Gastrocnemius medialis (tissue), 4 donors: ENCODE results near the gene SP140. TPM values are rescaled to one million over a fixed set of nuclear protein-coding genes. Genes with fewer than 3 reads are reported as not detected.

Experiments used
- ATAC-seq, 2 donors: fragments of 150-250 bp; one replicate each; pipeline ENCODE4 v1.9.1; 2016
- DNase-seq, 2 donors: peaks; one replicate each; pipeline ENCODE4 v3.0.0-alpha.2; 2019
- H3K27ac ChIP-seq, 4 donors: fragments of 200-600 bp; sonication (generic); 1 replicate in 1 of 4; 2 replicates in 3 of 4; pipeline ENCODE4 v1.5.1; 2016 to 2018; ENCODE audit warnings: mild to moderate bottlenecking in 2 of 4, moderate library complexity in 1 of 4
- H3K27me3 ChIP-seq, 3 donors: fragments of 200-600 bp; sonication (generic) in 2 of 3; 1 replicate in 1 of 3; 2 replicates in 2 of 3; pipeline versions ENCODE4 v1.5.1 to v1.6.0; 2016 to 2019; ENCODE audit warnings: mild to moderate bottlenecking in 1 of 3, moderate library complexity in 1 of 3
- H3K36me3 ChIP-seq, 2 donors: fragments of 200-600 bp; sonication (generic) in 1 of 2; one replicate each; pipeline ENCODE4 v1.5.1; 2017 to 2018
- H3K4me1 ChIP-seq, 2 donors: fragments of 200-600 bp; sonication (generic) in 1 of 2; one replicate each; pipeline ENCODE4 v1.5.1; 2016 to 2017; ENCODE audit warnings: mild to moderate bottlenecking in 2 of 2
- H3K4me3 ChIP-seq, 4 donors: fragments of 200-600 bp; sonication (generic) in 3 of 4; 1 replicate in 1 of 4; 2 replicates in 3 of 4; pipeline ENCODE4 v1.5.1; 2016 to 2019; ENCODE audit warnings: mild to moderate bottlenecking in 2 of 4
- H3K9me3 ChIP-seq, 3 donors: fragments of 200-600 bp; sonication (generic) in 2 of 3; 1 replicate in 1 of 3; 2 replicates in 2 of 3; pipeline ENCODE4 v1.5.1; 2016 to 2019
- POLR2A ChIP-seq, 2 donors: fragments of 450-650 bp; IDR thresholded peaks; one replicate each; pipeline ENCODE4 v1.6.1; 2017; ENCODE audit warnings: antibody characterized with exemption in 2 of 2, mild to moderate bottlenecking in 2 of 2, moderate library complexity in 2 of 2
- in situ Hi-C, 4 donors: fragments of 200-750 bp; cut with MboI; loops; one replicate each; pipeline versions ENCODE4 v1.15.0 to v1.8.0; 2017; ENCODE audit warnings: low sequenced_read_pairs in 4 of 4
- intact Hi-C: fragments of 100-400 bp; cut with DNase I; formaldehyde crosslinking; loops from one replicate; pipeline ENCODE4 v1.15.1; 2023; ENCODE audit warnings: low total_unique reads
- total RNA-seq, 4 donors: library from RNA; depleted of rRNA; stranded (reverse); fragments of >200 nt; gene quantifications; one replicate each; pipeline versions ENCODE4 v1.1.0 to v1.2.3, GENCODE V29; 2016
- TF ChIP-seq, protein P1 (sequence below), 5 experiments: fragments of 450-650 bp in 3 of 5; fragments of 200-600 bp in 2 of 5; sonication (generic) in 2 of 5; IDR thresholded peaks in 4 of 5; conservative IDR thresholded peaks in 1 of 5; 1 replicate in 4 of 5; 2 replicates in 1 of 5; pipeline ENCODE4 v1.5.1; 2016 to 2019; ENCODE audit warnings: antibody characterized with exemption in 5 of 5, mild to moderate bottlenecking in 3 of 5, moderate library complexity in 3 of 5

The SP140 gene
- total RNA-seq, 4 donors from 2014 or later, result 0.46 TPM; not detected in 3

DNA sequence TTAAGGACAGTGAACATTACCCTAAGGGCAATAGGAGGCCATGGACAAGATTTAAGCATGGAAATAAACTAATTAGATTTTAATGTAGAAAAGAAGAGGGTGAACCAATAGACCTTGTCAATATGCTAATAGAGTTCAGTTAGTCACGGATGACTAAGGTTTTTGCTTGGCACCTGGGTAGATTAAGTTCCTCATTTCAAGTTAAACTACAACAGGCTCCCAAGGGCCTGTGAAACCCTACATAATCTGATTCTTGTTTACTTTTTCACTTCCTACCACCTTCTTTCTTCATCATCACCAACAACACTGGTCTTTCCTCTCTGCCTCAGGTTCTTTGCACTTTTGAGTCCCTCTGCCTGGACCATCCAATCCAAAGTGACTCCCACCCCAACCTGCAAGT lies 20.5 kb upstream of the SP140 start:
- intact Hi-C loops, result no loop called here
- in situ Hi-C loops, result no loop called here
- DNase-seq, result no peak
- H3K36me3 ChIP-seq, result peaks cover 0 to 46% of the 10 kb centered on the region in 2 donors
- no peak for ATAC-seq
- no peaks in the 10 kb centered on the region for H3K27me3 ChIP-seq
- no peak overlapping the region for H3K4me3 ChIP-seq
- no peak for TF ChIP-seq POLR2A (IDR thresholded peaks at IDR 0.05)
- TF ChIP-seq, protein P1, sequence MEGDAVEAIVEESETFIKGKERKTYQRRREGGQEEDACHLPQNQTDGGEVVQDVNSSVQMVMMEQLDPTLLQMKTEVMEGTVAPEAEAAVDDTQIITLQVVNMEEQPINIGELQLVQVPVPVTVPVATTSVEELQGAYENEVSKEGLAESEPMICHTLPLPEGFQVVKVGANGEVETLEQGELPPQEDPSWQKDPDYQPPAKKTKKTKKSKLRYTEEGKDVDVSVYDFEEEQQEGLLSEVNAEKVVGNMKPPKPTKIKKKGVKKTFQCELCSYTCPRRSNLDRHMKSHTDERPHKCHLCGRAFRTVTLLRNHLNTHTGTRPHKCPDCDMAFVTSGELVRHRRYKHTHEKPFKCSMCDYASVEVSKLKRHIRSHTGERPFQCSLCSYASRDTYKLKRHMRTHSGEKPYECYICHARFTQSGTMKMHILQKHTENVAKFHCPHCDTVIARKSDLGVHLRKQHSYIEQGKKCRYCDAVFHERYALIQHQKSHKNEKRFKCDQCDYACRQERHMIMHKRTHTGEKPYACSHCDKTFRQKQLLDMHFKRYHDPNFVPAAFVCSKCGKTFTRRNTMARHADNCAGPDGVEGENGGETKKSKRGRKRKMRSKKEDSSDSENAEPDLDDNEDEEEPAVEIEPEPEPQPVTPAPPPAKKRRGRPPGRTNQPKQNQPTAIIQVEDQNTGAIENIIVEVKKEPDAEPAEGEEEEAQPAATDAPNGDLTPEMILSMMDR (IDR thresholded peaks at IDR 0.05 in 4 of 5, conservative IDR thresholded peaks at IDR 0.05 in 1 of 5), result no peak
- H3K9me3 ChIP-seq, result no peaks in the 10 kb centered on the region
- no peak overlapping the region for H3K27ac ChIP-seq
- H3K4me1 ChIP-seq, result no peaks in the 10 kb centered on the region

DNA sequence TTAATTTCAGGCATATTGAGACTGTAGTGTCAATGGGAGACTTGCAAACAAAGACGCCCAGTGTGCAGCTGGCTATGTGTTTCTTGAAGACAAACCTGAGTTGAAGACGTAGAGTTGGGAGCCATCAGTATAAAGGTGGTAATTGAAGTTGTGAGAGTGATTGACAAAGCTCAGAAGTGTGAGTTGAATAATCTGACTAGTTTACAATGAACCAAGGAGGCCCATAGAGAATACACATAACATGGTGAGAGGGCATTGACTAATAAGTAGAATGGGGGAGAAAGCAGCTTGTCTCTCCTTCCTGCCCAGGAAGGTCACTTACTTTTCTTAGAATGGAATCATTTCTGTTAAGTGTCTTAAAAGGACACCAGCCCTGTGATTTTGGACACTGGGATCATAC lies 19.8 kb upstream of the SP140 start:
- H3K27me3 ChIP-seq, result no peaks in the 10 kb centered on the region
- in situ Hi-C loops, result no loop called here
- TF ChIP-seq POLR2A (IDR thresholded peaks at IDR 0.05), result no peak
- TF ChIP-seq, protein P1 (IDR thresholded peaks at IDR 0.05 in 4 of 5, conservative IDR thresholded peaks at IDR 0.05 in 1 of 5), result no peak
- H3K36me3 ChIP-seq, result peaks cover 0 to 53% of the 10 kb centered on the region in 2 donors
- ATAC-seq (no peak), DNase-seq (no peak)
- H3K27ac ChIP-seq, result no peak overlapping the region
- H3K4me1 ChIP-seq, result no peaks in the 10 kb centered on the region
- no peak overlapping the region for H3K4me3 ChIP-seq
- H3K9me3 ChIP-seq, result no peaks in the 10 kb centered on the region
- intact Hi-C loops, result no loop called here

DNA sequence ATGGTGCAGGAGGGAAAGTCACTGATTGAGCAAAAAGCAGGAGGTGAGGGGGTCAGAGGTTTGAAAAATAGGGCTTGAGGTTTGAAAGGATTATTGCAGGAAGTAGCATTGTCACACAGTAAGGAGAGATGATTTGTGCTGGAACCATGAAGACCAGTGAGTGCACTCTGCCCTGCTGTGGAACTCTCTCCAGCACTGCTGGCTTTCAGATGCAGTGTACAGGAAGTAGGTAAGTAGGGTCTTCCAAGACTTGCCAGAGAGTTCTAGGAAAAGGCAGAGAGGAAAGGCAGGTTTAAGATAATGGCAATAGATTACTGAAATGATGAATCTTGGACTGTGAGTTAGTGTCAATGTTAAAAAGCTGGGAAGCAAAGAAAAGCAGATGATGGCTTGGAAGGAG lies 17.0 kb upstream of the SP140 start:
- no peak for ATAC-seq
- no peak for DNase-seq
- Histone ChIP-seq H3K4me3 (no peak overlapping the region), H3K27me3 (no peaks in the 10 kb centered on the region), H3K36me3 (peaks cover 0 to 66% of the 10 kb centered on the region in 2 donors), H3K27ac (no peak overlapping the region), H3K9me3 (no peaks in the 10 kb centered on the region), H3K4me1 (no peaks in the 10 kb centered on the region)
- in situ Hi-C loops, result no loop called here
- intact Hi-C loops, result no loop called here
- TF ChIP-seq, protein P1 (IDR thresholded peaks at IDR 0.05 in 4 of 5, conservative IDR thresholded peaks at IDR 0.05 in 1 of 5), result no peak
- TF ChIP-seq POLR2A (IDR thresholded peaks at IDR 0.05), result no peak

- no peak overlapping the region for H3K27ac ChIP-seq
These were observed 16.0 kb upstream of the SP140 start for GRCh38 chr2:230209422-230210051.

More at GRCh38 chr2:230209422-230210051, 16.0 kb upstream of the SP140 start:
- TF ChIP-seq, protein P1 (IDR thresholded peaks at IDR 0.05 in 4 of 5, conservative IDR thresholded peaks at IDR 0.05 in 1 of 5), result no peak
- TF ChIP-seq POLR2A (IDR thresholded peaks at IDR 0.05), result no peak
- ATAC-seq (no peak), DNase-seq (no peak)
- Histone ChIP-seq H3K4me1 (no peaks in the 10 kb centered on the region), H3K4me3 (no peak overlapping the region), H3K27me3 (no peaks in the 10 kb centered on the region), H3K36me3 (peaks cover 0 to 75% of the 10 kb centered on the region in 2 donors), H3K9me3 (no peaks in the 10 kb centered on the region)
- intact Hi-C loops (no loop called here), in situ Hi-C loops (no loop called here)
